Vagina (tissue), 2 donors: ENCODE measurements around the gene SAG. TPM values are rescaled to one million over a fixed set of nuclear protein-coding genes. Genes with fewer than 3 reads are reported as not detected.

Source experiments
- DNase-seq, 2 donors: peaks; one replicate each; pipeline ENCODE4 v3.0.0-alpha.2; 2017; ENCODE audit errors: extremely low spot score in 2 of 2
- H3K27ac ChIP-seq: fragments of 200-600 bp; sonication (generic); one replicate; pipeline ENCODE4 v1.5.1; 2019
- H3K27me3 ChIP-seq: fragments of 200-600 bp; sonication (generic); one replicate; pipeline ENCODE4 v1.5.1; 2019
- H3K36me3 ChIP-seq, 2 donors: fragments of 200-600 bp; sonication (generic); one replicate each; pipeline ENCODE4 v1.5.1; 2017 to 2019
- H3K4me1 ChIP-seq: fragments of 200-600 bp; sonication (generic); one replicate; pipeline ENCODE4 v1.5.1; 2019
- H3K4me3 ChIP-seq, 2 donors: fragments of 200-600 bp; sonication (generic); 1 replicate in 1 of 2; 2 replicates in 1 of 2; pipeline ENCODE4 v1.5.1; 2016 to 2019
- H3K9me3 ChIP-seq: fragments of 200-600 bp; sonication (generic); one replicate; pipeline ENCODE4 v1.5.1; 2019
- POLR2A ChIP-seq, 2 donors: fragments of 450-650 bp; IDR thresholded peaks; one replicate each; pipeline ENCODE4 v1.6.1; 2017; ENCODE audit warnings: antibody characterized with exemption in 2 of 2, mild to moderate bottlenecking in 2 of 2, moderate library complexity in 2 of 2
- POLR2AphosphoS5 ChIP-seq, 2 donors: sonication (generic); formaldehyde crosslinking; IDR thresholded peaks; one replicate each; pipeline ENCODE4 v1.9.0; 2017; ENCODE audit warnings: antibody characterized with exemption in 2 of 2, mild to moderate bottlenecking in 2 of 2, low read depth in 1 of 2; ENCODE audit not compliant: insufficient read depth in 1 of 2
- intact Hi-C: fragments of 100-400 bp; cut with DNase I; formaldehyde crosslinking; loops from one replicate; pipeline ENCODE4 v1.15.1; 2023
- total RNA-seq: library from RNA; depleted of rRNA; stranded (reverse); fragments of >200 nt; gene quantifications from one replicate; pipeline ENCODE4 v1.2.3, GENCODE V29; 2016
- TF ChIP-seq, protein P1 (sequence below), 3 experiments: fragments of 450-650 bp in 2 of 3; fragments of 200-600 bp in 1 of 3; sonication (generic) in 1 of 3; IDR thresholded peaks; one replicate each; pipeline ENCODE4 v1.5.1; 2017 to 2019; ENCODE audit warnings: antibody characterized with exemption in 3 of 3, mild to moderate bottlenecking in 2 of 3, moderate library complexity in 2 of 3

SAG gene
- not detected for total RNA-seq

DNA sequence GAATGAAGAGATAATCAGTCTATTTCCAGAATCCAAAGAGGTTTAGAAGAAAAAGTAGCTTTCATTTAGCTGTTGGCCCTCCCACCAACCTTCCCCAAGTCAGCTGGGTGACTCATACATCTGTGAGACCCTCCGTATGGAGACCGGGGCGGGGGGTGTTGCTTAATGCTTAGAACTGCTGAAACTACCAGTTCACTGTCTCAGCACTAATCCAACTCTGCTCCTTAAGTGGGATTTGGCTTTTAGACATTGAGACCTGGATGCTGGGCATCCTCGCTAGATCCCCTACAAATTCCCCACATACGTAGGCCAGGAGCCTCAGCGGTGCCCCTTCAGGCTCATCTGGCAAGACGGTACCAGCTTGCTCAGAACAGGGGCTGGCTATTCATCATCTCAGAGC is at the start of gene SAG:
SAG (plus strand) TSS at position 252 of the 400 bp plus-strand sequence. CDS start 1,374 bp downstream, outside the sequence.
- no peaks in the 10 kb centered on the region for H3K4me1 ChIP-seq
- no peak within 1 kb of the TSS for H3K4me3 ChIP-seq
- intact Hi-C loops, result no loop called here
- no peaks in the 10 kb centered on the region for H3K27me3 ChIP-seq
- no peak for DNase-seq
- TF ChIP-seq POLR2AphosphoS5 (IDR thresholded peaks at IDR 0.05; ENCODE audit: insufficient read depth in 1 of 2, low read depth in 1 of 2) (no peak), POLR2A (IDR thresholded peaks at IDR 0.05) (no peak)
- TF ChIP-seq, protein P1, sequence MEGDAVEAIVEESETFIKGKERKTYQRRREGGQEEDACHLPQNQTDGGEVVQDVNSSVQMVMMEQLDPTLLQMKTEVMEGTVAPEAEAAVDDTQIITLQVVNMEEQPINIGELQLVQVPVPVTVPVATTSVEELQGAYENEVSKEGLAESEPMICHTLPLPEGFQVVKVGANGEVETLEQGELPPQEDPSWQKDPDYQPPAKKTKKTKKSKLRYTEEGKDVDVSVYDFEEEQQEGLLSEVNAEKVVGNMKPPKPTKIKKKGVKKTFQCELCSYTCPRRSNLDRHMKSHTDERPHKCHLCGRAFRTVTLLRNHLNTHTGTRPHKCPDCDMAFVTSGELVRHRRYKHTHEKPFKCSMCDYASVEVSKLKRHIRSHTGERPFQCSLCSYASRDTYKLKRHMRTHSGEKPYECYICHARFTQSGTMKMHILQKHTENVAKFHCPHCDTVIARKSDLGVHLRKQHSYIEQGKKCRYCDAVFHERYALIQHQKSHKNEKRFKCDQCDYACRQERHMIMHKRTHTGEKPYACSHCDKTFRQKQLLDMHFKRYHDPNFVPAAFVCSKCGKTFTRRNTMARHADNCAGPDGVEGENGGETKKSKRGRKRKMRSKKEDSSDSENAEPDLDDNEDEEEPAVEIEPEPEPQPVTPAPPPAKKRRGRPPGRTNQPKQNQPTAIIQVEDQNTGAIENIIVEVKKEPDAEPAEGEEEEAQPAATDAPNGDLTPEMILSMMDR (IDR thresholded peaks at IDR 0.05), result no peak
- H3K9me3 ChIP-seq, result no peaks in the 10 kb centered on the region
- H3K36me3 ChIP-seq, result no peaks in the 10 kb centered on the region
- H3K27ac ChIP-seq, result no peak within 1 kb of the TSS

DNA sequence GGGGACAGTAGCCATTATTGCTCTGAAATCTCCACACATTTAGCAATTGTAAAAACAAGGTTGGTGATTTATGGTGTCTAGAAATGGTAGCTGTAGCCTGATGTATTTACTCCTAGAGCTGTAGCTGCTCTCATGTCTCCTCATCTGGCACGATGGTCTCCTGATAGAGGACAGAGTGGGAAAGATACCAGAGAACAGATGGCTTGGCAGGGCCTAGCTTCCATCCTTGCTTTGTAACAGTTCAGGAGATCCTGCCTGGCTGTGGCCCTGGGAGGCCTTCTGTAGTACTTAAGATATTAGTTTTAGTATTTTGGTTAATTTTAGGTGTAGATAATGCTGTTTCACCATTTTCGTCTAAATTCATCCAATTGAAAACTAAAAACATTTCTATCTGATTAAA is 49.4 kb upstream of the SAG start:
- intact Hi-C loops, result no loop called here

DNA sequence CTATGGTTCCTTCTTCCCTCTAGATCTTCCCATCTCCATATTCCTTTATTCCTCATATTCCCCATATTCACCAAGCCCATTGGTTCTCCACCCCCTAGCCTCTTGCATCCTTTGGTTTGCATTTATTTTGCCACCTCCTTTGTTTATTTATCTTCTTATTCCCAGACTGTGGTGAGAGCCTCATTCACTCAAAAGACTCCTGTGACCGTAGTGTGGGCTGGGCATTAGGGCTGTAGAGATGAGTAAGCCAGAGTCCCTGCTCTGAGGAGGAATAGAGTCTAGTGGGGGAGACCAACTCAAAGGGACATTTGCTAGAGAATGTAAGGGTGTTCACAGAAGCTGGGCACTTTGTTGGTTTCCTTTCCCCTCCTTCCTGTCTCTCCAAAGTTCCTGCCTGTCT is 47.9 kb upstream of the SAG start:
- Histone ChIP-seq H3K36me3 (peaks cover 7 to 59% of the 10 kb centered on the region in 2 donors), H3K9me3 (no peaks in the 10 kb centered on the region), H3K4me3 (no peak overlapping the region), H3K4me1 (peaks cover 7% of the 10 kb centered on the region), H3K27me3 (no peaks in the 10 kb centered on the region), H3K27ac (no peak overlapping the region)
- no peak for DNase-seq
- intact Hi-C loops, result no loop called here
- TF ChIP-seq, protein P1 (IDR thresholded peaks at IDR 0.05), result no peak
- TF ChIP-seq POLR2AphosphoS5 (IDR thresholded peaks at IDR 0.05; ENCODE audit: insufficient read depth in 1 of 2, low read depth in 1 of 2) (no peak), POLR2A (IDR thresholded peaks at IDR 0.05) (no peak)

More for the DNA sequence above, 49.4 kb upstream of the SAG start:
- TF ChIP-seq, protein P1 (IDR thresholded peaks at IDR 0.05), result no peak
- no peak for TF ChIP-seq POLR2AphosphoS5 (IDR thresholded peaks at IDR 0.05; ENCODE audit: insufficient read depth in 1 of 2, low read depth in 1 of 2)
- no peak for TF ChIP-seq POLR2A (IDR thresholded peaks at IDR 0.05)
- Histone ChIP-seq H3K9me3 (no peaks in the 10 kb centered on the region), H3K4me1 (peaks cover 21% of the 10 kb centered on the region), H3K36me3 (peaks cover 6 to 45% of the 10 kb centered on the region in 2 donors), H3K4me3 (no peak overlapping the region), H3K27ac (no peak overlapping the region), H3K27me3 (no peaks in the 10 kb centered on the region)
- DNase-seq, result no peak

DNA sequence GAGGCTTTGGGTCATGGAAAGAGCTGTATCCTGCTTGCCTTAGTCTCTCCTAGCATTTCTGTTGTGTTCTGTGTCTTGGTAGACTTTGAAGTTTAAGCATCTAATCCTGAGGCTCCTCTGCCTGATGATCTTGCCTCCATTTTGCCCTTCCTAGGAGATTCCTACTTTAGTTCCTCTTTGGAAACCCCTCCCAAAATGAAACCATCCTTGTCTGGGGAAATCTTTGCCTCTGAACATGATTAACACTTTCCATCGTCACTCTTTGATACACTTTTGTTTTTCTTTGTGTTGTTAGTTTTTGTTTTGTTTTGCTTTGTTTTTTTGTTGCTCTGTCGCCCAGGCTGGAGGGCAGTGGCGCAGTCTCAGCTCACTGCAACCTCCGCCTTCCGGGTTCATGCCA is 47.0 kb upstream of the SAG start:
- Histone ChIP-seq H3K4me1 (no peaks in the 10 kb centered on the region), H3K9me3 (no peaks in the 10 kb centered on the region), H3K36me3 (peaks cover 7 to 68% of the 10 kb centered on the region in 2 donors), H3K27me3 (no peaks in the 10 kb centered on the region), H3K27ac (no peak overlapping the region), H3K4me3 (no peak overlapping the region)
- no peak for DNase-seq
- intact Hi-C loops, result no loop called here
- TF ChIP-seq POLR2AphosphoS5 (IDR thresholded peaks at IDR 0.05; ENCODE audit: insufficient read depth in 1 of 2, low read depth in 1 of 2) (no peak), POLR2A (IDR thresholded peaks at IDR 0.05) (no peak)
- TF ChIP-seq, protein P1 (IDR thresholded peaks at IDR 0.05), result no peak

DNA sequence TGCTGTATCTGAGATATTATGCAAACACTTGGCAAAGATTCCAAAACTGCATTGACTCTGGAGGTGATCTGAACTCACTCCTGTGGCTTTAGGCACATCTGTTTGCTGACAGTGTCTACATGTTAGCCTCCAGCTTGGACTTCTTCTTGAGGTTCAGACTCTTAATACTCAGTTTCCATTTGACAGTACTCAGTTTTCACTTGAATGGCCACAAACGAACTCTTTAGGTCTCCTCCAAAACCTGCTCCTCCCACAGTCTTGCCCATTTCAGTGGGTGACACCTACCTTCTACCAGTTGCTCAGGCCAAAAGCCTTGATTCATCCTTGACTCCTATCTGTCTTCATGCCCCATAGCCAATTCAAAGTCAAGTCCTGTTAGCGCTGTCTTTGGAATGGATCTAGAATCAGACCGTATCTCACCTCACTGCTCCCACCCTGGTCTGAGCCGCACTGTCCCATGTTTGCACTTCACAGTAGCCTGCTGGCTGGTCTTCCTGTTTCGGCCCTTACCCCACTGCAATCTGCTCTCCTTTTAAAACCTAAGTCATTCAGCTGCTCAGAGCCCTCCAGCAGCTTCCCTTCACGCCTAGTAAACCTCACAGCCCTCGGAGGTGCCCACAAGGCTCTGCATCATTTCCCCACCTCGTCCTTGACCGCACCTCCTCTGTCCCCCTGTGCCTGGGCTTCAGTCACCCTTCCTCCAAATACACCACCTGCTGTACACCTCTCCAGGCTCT is 45.6 kb upstream of the SAG start:
- no peak overlapping the region for H3K27ac ChIP-seq
- H3K9me3 ChIP-seq, result no peaks in the 10 kb centered on the region
- H3K27me3 ChIP-seq, result no peaks in the 10 kb centered on the region
- no peak overlapping the region for H3K4me3 ChIP-seq
- no peak for DNase-seq
- intact Hi-C loops, result no loop called here
- H3K4me1 ChIP-seq, result no peaks in the 10 kb centered on the region
- H3K36me3 ChIP-seq, result peaks cover 7 to 72% of the 10 kb centered on the region in 2 donors
- no peak for TF ChIP-seq POLR2AphosphoS5 (IDR thresholded peaks at IDR 0.05; ENCODE audit: insufficient read depth in 1 of 2, low read depth in 1 of 2)
- TF ChIP-seq POLR2A (IDR thresholded peaks at IDR 0.05), result no peak
- TF ChIP-seq, protein P1 (IDR thresholded peaks at IDR 0.05), result no peak
